GM18499 (cell line): ENCODE data around the gene PDZD4.

ENCODE experiments used
- ATAC-seq: cut with Tn5 transposase; IDR thresholded peaks from one replicate; pipeline ENCODE4 v1.9.1; 2021; ENCODE audit warnings: moderate number of reproducible peaks; ENCODE audit not compliant: insufficient read depth, unreplicated experiment

The PDZD4 gene

GRCh38 chrX:153765138-153766079 lies 64.9 kb downstream of the PDZD4 start:
- no peak for ATAC-seq

- ATAC-seq = no peak
Observed at GRCh38 chrX:153764786-153765137, 65.6 kb downstream of the PDZD4 start.

GRCh38 chrX:153763989-153764755 lies 66.2 kb downstream of the PDZD4 start, which contains the start of gene PLXNB3:
PLXNB3 (plus strand) TSS chrX:153764249; CDS start chrX:153765536, 1,287 bp downstream.
- no peak for ATAC-seq

- no peak for ATAC-seq
Observed at GRCh38 chrX:153763298-153763932, 66.9 kb downstream of the PDZD4 start.

- ATAC-seq = no peak
Observed at GRCh38 chrX:153762626-153763173, 67.6 kb downstream of the PDZD4 start.

- no peak for ATAC-seq
Observed at GRCh38 chrX:153761863-153762262, 68.5 kb downstream of the PDZD4 start.

GRCh38 chrX:153755136-153755535 lies 75.2 kb downstream of the PDZD4 start:
- ATAC-seq = no peak
